NT2/D1 (cell line): ENCODE measurements around the gene SDC1.

Experiments used
- SUZ12 ChIP-seq: IDR thresholded peaks from 2 replicates; pipeline ENCODE4 v1.6.1; 2011; ENCODE audit not compliant: insufficient read length, insufficient read depth; ENCODE audit errors: extremely low read depth
- YY1 ChIP-seq: IDR thresholded peaks from 2 replicates; pipeline ENCODE4 v1.6.1; 2011; ENCODE audit not compliant: insufficient read length, insufficient read depth
- ZNF274 ChIP-seq: IDR thresholded peaks from 2 replicates; pipeline ENCODE4 v1.6.1; 2011; ENCODE audit warnings: mild to moderate bottlenecking, low read depth, low read length

- TF ChIP-seq ZNF274 (no peak), SUZ12 (no peak), YY1 (no peak)
These were observed 7.9 kb upstream of the SDC1 start for GRCh38 chr2:20232837-20233207.
